Loucy (cell line): Measurements from ENCODE around the gene NRDE2.

ENCODE experiments used
- H2AFZ ChIP-seq: fragments of 200-600 bp; sonication (generic); 2 replicates; pipeline ENCODE4 v1.6.0; 2016; ENCODE audit warnings: antibody characterized with exemption, mild to moderate bottlenecking, low read length, moderate library complexity
- H3F3A ChIP-seq: fragments of 200-600 bp; 2 replicates; pipeline ENCODE4 v1.6.0; 2016; ENCODE audit warnings: antibody characterized with exemption, low read depth, mild to moderate bottlenecking
- H3K27me3 ChIP-seq: fragments of 200-600 bp; sonication (generic); 2 replicates; pipeline ENCODE4 v1.6.1; 2014; ENCODE audit warnings: low read length, mild to moderate bottlenecking; ENCODE audit not compliant: insufficient read depth, poor library complexity, severe bottlenecking
- H3K36me3 ChIP-seq: fragments of 200-600 bp; sonication (generic); 2 replicates; pipeline ENCODE4 v1.6.1; 2016; ENCODE audit warnings: low read length; ENCODE audit not compliant: insufficient read depth
- H3K4me1 ChIP-seq: fragments of 200-600 bp; sonication (generic); 2 replicates; pipeline ENCODE4 v1.5.1; 2014; ENCODE audit warnings: low read length, mild to moderate bottlenecking; ENCODE audit not compliant: insufficient read depth, poor library complexity, severe bottlenecking
- H3K4me2 ChIP-seq: fragments of 200-600 bp; sonication (generic); 2 replicates; pipeline ENCODE4 v1.6.0; 2014; ENCODE audit warnings: antibody characterized with exemption, low read length, low read depth, mild to moderate bottlenecking; ENCODE audit not compliant: poor library complexity, severe bottlenecking
- H3K4me3 ChIP-seq: fragments of 200-600 bp; sonication (generic); 2 replicates; pipeline ENCODE4 v1.5.1; 2014; ENCODE audit warnings: low read length, mild to moderate bottlenecking, mixed read lengths; ENCODE audit not compliant: poor library complexity, severe bottlenecking
- H3K79me2 ChIP-seq: fragments of 200-600 bp; sonication (generic); 2 replicates; pipeline ENCODE4 v1.6.1; 2014; ENCODE audit warnings: low read length; ENCODE audit not compliant: insufficient read depth
- H3K9ac ChIP-seq: fragments of 200-600 bp; sonication (generic); 2 replicates; pipeline ENCODE4 v1.6.0; 2014; ENCODE audit warnings: mild to moderate bottlenecking, low read depth, low read length, moderate library complexity; ENCODE audit not compliant: poor library complexity, severe bottlenecking
- H3K9me2 ChIP-seq: fragments of 200-600 bp; sonication (generic); replicated peaks from 2 replicates; pipeline ENCODE4 v1.6.1; 2016; ENCODE audit warnings: low read depth, low read length, mixed read lengths
- H3K9me3 ChIP-seq: fragments of 200-600 bp; sonication (generic); 2 replicates; pipeline ENCODE4 v1.6.1; 2014; ENCODE audit warnings: mild to moderate bottlenecking, antibody characterized with exemption, low read length, low read depth; ENCODE audit not compliant: insufficient read depth
- H4K20me1 ChIP-seq: fragments of 200-600 bp; sonication (generic); 2 replicates; pipeline ENCODE4 v1.6.0; 2014; ENCODE audit warnings: antibody characterized with exemption, low read length, mild to moderate bottlenecking; ENCODE audit not compliant: insufficient read depth, poor library complexity, severe bottlenecking
- CTCF ChIP-seq: fragments of 200-600 bp; sonication (generic); conservative IDR thresholded peaks from 2 replicates; pipeline ENCODE4 v1.5.1; 2014; ENCODE audit warnings: mild to moderate bottlenecking, antibody characterized with exemption, low read length
- EZH2phosphoT487 ChIP-seq: fragments of 200-600 bp; IDR thresholded peaks from 2 replicates; pipeline ENCODE4 v1.6.1; 2018; ENCODE audit warnings: antibody characterized with exemption, mild to moderate bottlenecking, moderate library complexity, borderline replicate concordance

Gene NRDE2

DNA sequence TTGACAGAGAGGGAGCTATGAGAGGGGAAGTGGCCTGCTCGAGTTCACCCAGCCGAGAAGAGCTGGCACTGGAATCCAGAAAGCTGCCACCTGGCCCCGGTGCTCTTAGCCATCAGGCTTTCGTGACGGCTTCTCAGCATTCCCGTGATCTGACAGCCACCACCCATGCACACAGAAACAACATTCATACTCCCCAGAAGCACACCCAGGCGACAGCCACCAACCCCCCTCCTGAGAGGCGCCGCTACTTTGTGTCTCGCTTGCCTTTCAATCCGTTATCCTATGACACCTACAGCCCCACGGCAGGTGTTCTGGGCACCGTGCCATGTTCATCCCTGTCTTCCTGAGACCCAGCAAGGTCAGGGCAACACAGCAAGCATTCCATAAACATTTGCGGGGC lies 44.0 kb downstream of the NRDE2 start:
- Histone ChIP-seq H2AFZ (no peak overlapping the region), H3K4me3 (no peak overlapping the region), H3K79me2 (no peaks in the 10 kb centered on the region), H3F3A (no peaks in the 10 kb centered on the region), H3K27me3 (no peaks in the 10 kb centered on the region), H3K4me1 (no peaks in the 10 kb centered on the region), H3K36me3 (peaks cover 68% of the 10 kb centered on the region; the same call in 1 of the 2 replicates), H3K9me2 (no peaks in the 10 kb centered on the region), H3K9ac (no peak overlapping the region), H3K4me2 (no peak overlapping the region), H3K9me3 (no peaks in the 10 kb centered on the region), H4K20me1 (no peaks in the 10 kb centered on the region)
- no peak for TF ChIP-seq EZH2phosphoT487
- no peak for TF ChIP-seq CTCF

DNA sequence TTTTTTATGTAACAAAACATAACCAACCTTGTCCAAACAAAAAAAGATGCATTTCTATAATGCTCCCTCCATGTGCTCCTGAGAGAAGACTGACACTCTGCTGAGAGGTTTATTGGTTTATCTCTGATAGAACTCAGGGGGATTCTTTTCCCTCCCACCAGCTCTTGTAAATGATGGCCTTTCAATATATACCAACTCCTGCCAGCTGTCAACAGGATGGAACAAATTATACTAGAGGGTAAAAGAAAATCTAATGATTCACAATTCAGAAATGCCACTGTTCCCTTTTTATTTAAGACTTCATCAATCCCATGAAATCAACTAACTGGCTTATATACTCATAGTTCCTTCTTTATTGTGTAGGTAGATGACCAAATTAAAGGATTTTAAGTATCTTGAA lies 50.0 kb downstream of the NRDE2 start:
- Histone ChIP-seq H3F3A (no peaks in the 10 kb centered on the region), H3K9me2 (no peaks in the 10 kb centered on the region), H3K4me3 (no peak overlapping the region), H4K20me1 (no peaks in the 10 kb centered on the region), H3K27me3 (no peaks in the 10 kb centered on the region), H3K79me2 (no peaks in the 10 kb centered on the region), H3K4me1 (no peaks in the 10 kb centered on the region), H3K9me3 (no peaks in the 10 kb centered on the region), H3K4me2 (no peak overlapping the region), H3K36me3 (peaks cover 39% of the 10 kb centered on the region; the same call in 1 of the 2 replicates), H2AFZ (no peak overlapping the region), H3K9ac (no peak overlapping the region)
- TF ChIP-seq EZH2phosphoT487 (no peak), CTCF (no peak)

DNA sequence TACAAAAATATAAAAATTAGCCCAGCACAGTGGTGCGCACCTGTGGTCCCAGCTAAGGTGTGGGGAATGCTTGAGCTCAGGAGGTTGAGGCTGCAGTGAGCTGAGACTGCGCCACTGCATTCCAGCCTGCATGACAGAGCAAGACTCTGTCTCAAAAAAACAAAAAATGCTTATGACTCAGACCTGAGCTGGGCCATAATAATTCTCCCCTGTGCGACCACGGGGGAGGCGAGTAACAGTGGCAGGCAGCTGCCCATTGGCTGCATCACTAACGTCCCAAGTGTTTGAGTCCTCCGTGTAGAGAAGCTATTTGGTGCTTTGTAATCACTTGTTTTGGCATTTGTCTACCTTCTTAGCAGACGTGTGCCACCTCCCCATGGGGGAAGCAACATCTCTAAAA lies 50.5 kb downstream of the NRDE2 start:
- H3K9me3 ChIP-seq: no peaks in the 10 kb centered on the region
- H3K4me3 ChIP-seq: no peak overlapping the region
- no peaks in the 10 kb centered on the region for H3K27me3 ChIP-seq
- no peaks in the 10 kb centered on the region for H4K20me1 ChIP-seq
- peaks cover 36% of the 10 kb centered on the region; the same call in 1 of the 2 replicates for H3K36me3 ChIP-seq
- TF ChIP-seq CTCF: no peak
- no peak for TF ChIP-seq EZH2phosphoT487
- H3K4me2 ChIP-seq: no peak overlapping the region
- no peaks in the 10 kb centered on the region for H3K4me1 ChIP-seq
- H3K9me2 ChIP-seq: no peaks in the 10 kb centered on the region
- H2AFZ ChIP-seq: no peak overlapping the region
- H3K79me2 ChIP-seq: no peaks in the 10 kb centered on the region
- H3F3A ChIP-seq: no peaks in the 10 kb centered on the region
- no peak overlapping the region for H3K9ac ChIP-seq
